GM21825 (cell line): ENCODE data around the gene EID2.

ENCODE experiments used
- ATAC-seq: cut with Tn5 transposase; IDR thresholded peaks from one replicate; pipeline ENCODE4 v1.9.1; 2021; ENCODE audit warnings: mild to moderate bottlenecking, moderate library complexity; ENCODE audit not compliant: unreplicated experiment

EID2 gene

GRCh38 chr19:39502640-39503417 lies 37.1 kb downstream of the EID2 start:
- ATAC-seq = no peak

- no peak for ATAC-seq
Observed at GRCh38 chr19:39501340-39501739, 38.6 kb downstream of the EID2 start.

- ATAC-seq = no peak
Observed at GRCh38 chr19:39500543-39500942, 39.4 kb downstream of the EID2 start.

- ATAC-seq = no peak
Observed at GRCh38 chr19:39499932-39500331, 40.0 kb downstream of the EID2 start.

- no peak for ATAC-seq
Observed at GRCh38 chr19:39498798-39499642, 40.9 kb downstream of the EID2 start, which contains the start of gene DLL3. TSS of gene DLL3 (plus strand) at chr19:39498947. CDS start at chr19:39498975, 28 bp downstream.

- no peak for ATAC-seq
Observed at GRCh38 chr19:39497996-39498797, 41.8 kb downstream of the EID2 start.

- no peak for ATAC-seq
Observed at GRCh38 chr19:39497701-39497995, 42.3 kb downstream of the EID2 start.

GRCh38 chr19:39496063-39496462 lies 43.9 kb downstream of the EID2 start:
- no peak for ATAC-seq

- ATAC-seq = no peak
Observed at GRCh38 chr19:39494661-39495060, 45.3 kb downstream of the EID2 start.

- ATAC-seq = no peak
Observed at GRCh38 chr19:39492788-39493187, 47.2 kb downstream of the EID2 start.

GRCh38 chr19:39492225-39492624 lies 47.7 kb downstream of the EID2 start:
- no peak for ATAC-seq

GRCh38 chr19:39489756-39490155 lies 50.2 kb downstream of the EID2 start:
- ATAC-seq = no peak
